ENCODE measurements around the gene SLC35B2. TPM values are rescaled to one million over a fixed set of nuclear protein-coding genes. Genes with fewer than 3 reads are reported as not detected.
A peak's percentile ranks its signal among the peaks of the same experiment; 100 is the strongest.

The SLC35B2 gene
- total and polyA plus RNA-seq, 2 experiments from 2014 or later, result 14.0 to 30.9 TPM

DNA sequence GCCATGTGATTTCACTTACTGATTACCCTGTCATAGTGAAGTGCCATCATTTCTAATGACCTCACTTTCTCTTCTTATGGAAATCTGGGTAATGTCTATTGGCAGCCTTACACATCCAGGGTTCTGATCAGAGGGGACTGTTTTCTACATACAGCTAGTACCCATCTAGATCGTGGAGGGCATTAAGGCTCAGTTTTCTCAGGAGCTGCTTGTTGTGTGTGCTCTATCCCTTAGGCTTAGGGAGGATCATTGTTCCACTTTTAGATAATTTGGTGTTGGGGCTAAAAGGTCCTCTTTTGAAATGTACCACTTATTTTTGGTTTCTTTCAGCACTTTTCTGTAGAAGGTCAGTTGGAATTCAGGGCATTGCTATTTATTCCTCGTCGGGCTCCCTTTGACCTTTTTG is 6.6 kb downstream of the SLC35B2 start:
- ATAC-seq (no peak), DNase-seq (ENCODE audit: low spot score) (no peak)
- peaks cover 20% of the 10 kb centered on the region for H3K4me1 ChIP-seq (ENCODE audit: insufficient read depth)
- H3K79me2 ChIP-seq (replicated peaks; ENCODE audit: insufficient read depth), result peaks cover 63% of the 10 kb centered on the region
- TF ChIP-seq POLR2AphosphoS5 (IDR thresholded peaks at IDR 0.05; ENCODE audit: low read depth) (0 out of 2 replicates have a peak, but pooled peaks have one; percentile 11), EZH2phosphoT487 (IDR thresholded peaks at IDR 0.05; ENCODE audit: unreplicated experiment) (no peak)
- 0 out of 2 replicates have a peak overlapping the region, but pooled peaks have one; percentile 14 for H3K4me2 ChIP-seq
- peak overlapping the region; percentile 11; the same call in 1 of the 3 replicates for H3K4me3 Mint-ChIP-seq
- H3K36me3 ChIP-seq (ENCODE audit: insufficient read depth), result peaks cover 65% of the 10 kb centered on the region
- peaks cover 63% of the 10 kb centered on the region for H4K20me1 ChIP-seq (replicated peaks; ENCODE audit: insufficient read depth)
- H3K36me3 Mint-ChIP-seq (ENCODE audit: low read depth), result peaks cover 88% of the 10 kb centered on the region
- no peak overlapping the region for H2AFZ ChIP-seq
- no peak overlapping the region; the same call in 1 of the 2 replicates for H3K27ac Mint-ChIP-seq
- H3K9me3 Mint-ChIP-seq, result peaks cover 13% of the 10 kb centered on the region
- H3K27me3 ChIP-seq (ENCODE audit: insufficient read depth), result no peaks in the 10 kb centered on the region
- H3F3A ChIP-seq (replicated peaks; ENCODE audit: low read depth), result peaks cover 89% of the 10 kb centered on the region
- H3K27ac ChIP-seq (ENCODE audit: low read depth), result peak overlapping the region; percentile 99
- no peaks in the 10 kb centered on the region for H3K9me2 ChIP-seq (ENCODE audit: insufficient read depth)
- H3K4me1 Mint-ChIP-seq, result peaks cover 56% of the 10 kb centered on the region
- peaks cover 75% of the 10 kb centered on the region for H3K27me3 Mint-ChIP-seq (ENCODE audit: insufficient read depth, low read depth, poor library complexity)
- peak overlapping the region; percentile 100; the same call in 1 of the 2 replicates for H3K4me3 ChIP-seq

DNA sequence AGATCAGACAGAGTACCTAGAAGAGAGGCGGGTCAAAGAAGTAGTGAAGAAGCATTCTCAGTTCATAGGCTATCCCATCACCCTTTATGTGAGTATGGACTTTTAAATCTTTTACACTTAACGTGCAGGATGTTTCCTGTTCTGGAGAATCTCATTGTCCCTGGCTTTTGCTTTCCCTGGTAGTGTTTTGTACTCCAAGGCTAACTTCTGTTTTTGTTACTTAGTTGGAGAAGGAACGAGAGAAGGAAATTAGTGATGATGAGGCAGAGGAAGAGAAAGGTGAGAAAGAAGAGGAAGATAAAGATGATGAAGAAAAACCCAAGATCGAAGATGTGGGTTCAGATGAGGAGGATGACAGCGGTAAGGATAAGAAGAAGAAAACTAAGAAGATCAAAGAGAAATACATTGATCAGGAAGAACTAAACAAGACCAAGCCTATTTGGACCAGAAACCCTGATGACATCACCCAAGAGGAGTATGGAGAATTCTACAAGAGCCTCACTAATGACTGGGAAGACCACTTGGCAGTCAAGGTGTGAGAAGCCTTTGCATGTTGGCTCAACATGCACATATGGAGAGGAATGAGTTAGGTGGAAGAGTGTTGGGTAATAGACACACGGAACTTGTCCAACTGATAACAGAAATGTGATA is 7.1 kb downstream of the SLC35B2 start:
- H3F3A ChIP-seq (replicated peaks; ENCODE audit: low read depth), result peaks cover 85% of the 10 kb centered on the region
- H3K36me3 Mint-ChIP-seq (ENCODE audit: low read depth), result peaks cover 83% of the 10 kb centered on the region
- H3K27ac Mint-ChIP-seq, result peak overlapping the region; percentile 76
- peaks cover 65% of the 10 kb centered on the region for H3K36me3 ChIP-seq (ENCODE audit: insufficient read depth)
- H3K4me3 ChIP-seq, result peak overlapping the region; percentile 100; the same call in 1 of the 2 replicates
- peaks cover 25% of the 10 kb centered on the region for H3K4me1 ChIP-seq (ENCODE audit: insufficient read depth)
- no peaks in the 10 kb centered on the region for H3K9me2 ChIP-seq (ENCODE audit: insufficient read depth)
- peaks cover 75% of the 10 kb centered on the region for H3K27me3 Mint-ChIP-seq (ENCODE audit: insufficient read depth, low read depth, poor library complexity)
- peaks cover 56% of the 10 kb centered on the region for H3K4me1 Mint-ChIP-seq
- no peak overlapping the region for H2AFZ ChIP-seq
- H4K20me1 ChIP-seq (replicated peaks; ENCODE audit: insufficient read depth), result peaks cover 63% of the 10 kb centered on the region
- ATAC-seq, result no peak
- peaks cover 14% of the 10 kb centered on the region for H3K9me3 Mint-ChIP-seq
- H3K27me3 ChIP-seq (ENCODE audit: insufficient read depth), result no peaks in the 10 kb centered on the region
- no peak overlapping the region; the same call in 1 of the 2 replicates for H3K4me2 ChIP-seq
- peak overlapping the region; percentile 99 for H3K27ac ChIP-seq (ENCODE audit: low read depth)
- TF ChIP-seq, protein P1, sequence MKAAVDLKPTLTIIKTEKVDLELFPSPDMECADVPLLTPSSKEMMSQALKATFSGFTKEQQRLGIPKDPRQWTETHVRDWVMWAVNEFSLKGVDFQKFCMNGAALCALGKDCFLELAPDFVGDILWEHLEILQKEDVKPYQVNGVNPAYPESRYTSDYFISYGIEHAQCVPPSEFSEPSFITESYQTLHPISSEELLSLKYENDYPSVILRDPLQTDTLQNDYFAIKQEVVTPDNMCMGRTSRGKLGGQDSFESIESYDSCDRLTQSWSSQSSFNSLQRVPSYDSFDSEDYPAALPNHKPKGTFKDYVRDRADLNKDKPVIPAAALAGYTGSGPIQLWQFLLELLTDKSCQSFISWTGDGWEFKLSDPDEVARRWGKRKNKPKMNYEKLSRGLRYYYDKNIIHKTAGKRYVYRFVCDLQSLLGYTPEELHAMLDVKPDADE (IDR thresholded peaks at IDR 0.05), result no peak
- no peak for TF ChIP-seq STAT1 (IDR thresholded peaks at IDR 0.05; ENCODE audit: unreplicated experiment)
- peak; percentile 26 for TF ChIP-seq POLR2AphosphoS5 (IDR thresholded peaks at IDR 0.05; ENCODE audit: low read depth)
- TF ChIP-seq, protein P2, sequence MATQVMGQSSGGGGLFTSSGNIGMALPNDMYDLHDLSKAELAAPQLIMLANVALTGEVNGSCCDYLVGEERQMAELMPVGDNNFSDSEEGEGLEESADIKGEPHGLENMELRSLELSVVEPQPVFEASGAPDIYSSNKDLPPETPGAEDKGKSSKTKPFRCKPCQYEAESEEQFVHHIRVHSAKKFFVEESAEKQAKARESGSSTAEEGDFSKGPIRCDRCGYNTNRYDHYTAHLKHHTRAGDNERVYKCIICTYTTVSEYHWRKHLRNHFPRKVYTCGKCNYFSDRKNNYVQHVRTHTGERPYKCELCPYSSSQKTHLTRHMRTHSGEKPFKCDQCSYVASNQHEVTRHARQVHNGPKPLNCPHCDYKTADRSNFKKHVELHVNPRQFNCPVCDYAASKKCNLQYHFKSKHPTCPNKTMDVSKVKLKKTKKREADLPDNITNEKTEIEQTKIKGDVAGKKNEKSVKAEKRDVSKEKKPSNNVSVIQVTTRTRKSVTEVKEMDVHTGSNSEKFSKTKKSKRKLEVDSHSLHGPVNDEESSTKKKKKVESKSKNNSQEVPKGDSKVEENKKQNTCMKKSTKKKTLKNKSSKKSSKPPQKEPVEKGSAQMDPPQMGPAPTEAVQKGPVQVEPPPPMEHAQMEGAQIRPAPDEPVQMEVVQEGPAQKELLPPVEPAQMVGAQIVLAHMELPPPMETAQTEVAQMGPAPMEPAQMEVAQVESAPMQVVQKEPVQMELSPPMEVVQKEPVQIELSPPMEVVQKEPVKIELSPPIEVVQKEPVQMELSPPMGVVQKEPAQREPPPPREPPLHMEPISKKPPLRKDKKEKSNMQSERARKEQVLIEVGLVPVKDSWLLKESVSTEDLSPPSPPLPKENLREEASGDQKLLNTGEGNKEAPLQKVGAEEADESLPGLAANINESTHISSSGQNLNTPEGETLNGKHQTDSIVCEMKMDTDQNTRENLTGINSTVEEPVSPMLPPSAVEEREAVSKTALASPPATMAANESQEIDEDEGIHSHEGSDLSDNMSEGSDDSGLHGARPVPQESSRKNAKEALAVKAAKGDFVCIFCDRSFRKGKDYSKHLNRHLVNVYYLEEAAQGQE (IDR thresholded peaks at IDR 0.05; ENCODE audit: unreplicated experiment), result no peak
- no peak for DNase-seq (ENCODE audit: low spot score)
- peak overlapping the region; percentile 100 for H3K4me3 Mint-ChIP-seq
- peaks cover 61% of the 10 kb centered on the region for H3K79me2 ChIP-seq (replicated peaks; ENCODE audit: insufficient read depth)

All from GM23338 (cell line).